Sciatic nerve (tissue), 2 donors: ENCODE results near the gene ARHGAP19. TPM values are rescaled to one million over a fixed set of nuclear protein-coding genes. Genes with fewer than 3 reads are reported as not detected.
A peak's percentile ranks its signal among the peaks of the same experiment; 100 is the strongest.

ENCODE experiments used
- ATAC-seq: fragments of 200-7000 bp; cut with Tn5 transposase; one replicate; pipeline ENCODE4 v1.9.1; 2020; ENCODE audit warnings: mild to moderate bottlenecking, moderate library complexity
- DNase-seq: peaks from one replicate; pipeline ENCODE4 v3.0.0-alpha.2; 2020; ENCODE audit warnings: low spot score
- intact Hi-C: fragments of 100-400 bp; cut with DNase I; formaldehyde crosslinking; loops from one replicate; pipeline ENCODE4 v1.14.2; 2022
- total RNA-seq: library from RNA; stranded (reverse); fragmentation: NEBNext Ultra II Directional; extraction: Animal tissue kit (Norgen Biotek cat#: 25700); gene quantifications from one replicate; pipeline ENCODE4 v1.2.1, GENCODE V29; 2021
- donor health status: DM: no; HTN: no; CAD: no.
- donor health status: DM: no; HTN: no; CAD: no.

The ARHGAP19 gene
- total RNA-seq, 1 donor from 2014 or later = 138 TPM

GRCh38 chr10:97254694-97255093, 37.7 kb downstream of the ARHGAP19 start:
- DNase-seq = no peak

GRCh38 chr10:97250952-97251351, 41.5 kb downstream of the ARHGAP19 start:
- intact Hi-C loops = no loop called here
- DNase-seq (no peak), ATAC-seq (no peak)

More at GRCh38 chr10:97254694-97255093, 37.7 kb downstream of the ARHGAP19 start:
- intact Hi-C loops = no loop called here
- ATAC-seq = no peak

DNA sequence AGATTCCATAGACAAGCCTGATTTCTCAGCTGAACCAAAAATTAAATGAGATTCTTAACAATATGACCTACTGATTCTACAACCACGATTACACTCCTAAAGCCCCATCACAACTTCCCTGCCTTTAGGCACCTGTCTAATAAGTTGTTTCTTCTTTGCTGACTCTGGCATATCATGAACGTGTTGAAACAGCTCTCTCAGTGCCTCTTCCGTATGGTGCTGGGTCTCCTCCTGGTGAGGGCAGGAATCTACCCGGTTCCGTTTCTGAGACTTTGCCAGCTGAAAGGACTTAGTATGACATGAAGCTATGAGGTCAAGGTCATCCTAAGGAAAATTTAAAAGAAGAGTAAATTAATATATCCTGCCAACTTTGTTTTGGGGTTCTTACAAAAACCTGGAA, 48.6 kb downstream of the ARHGAP19 start:
- ATAC-seq = no peak
- no peak for DNase-seq
- intact Hi-C loops = no loop called here

DNA sequence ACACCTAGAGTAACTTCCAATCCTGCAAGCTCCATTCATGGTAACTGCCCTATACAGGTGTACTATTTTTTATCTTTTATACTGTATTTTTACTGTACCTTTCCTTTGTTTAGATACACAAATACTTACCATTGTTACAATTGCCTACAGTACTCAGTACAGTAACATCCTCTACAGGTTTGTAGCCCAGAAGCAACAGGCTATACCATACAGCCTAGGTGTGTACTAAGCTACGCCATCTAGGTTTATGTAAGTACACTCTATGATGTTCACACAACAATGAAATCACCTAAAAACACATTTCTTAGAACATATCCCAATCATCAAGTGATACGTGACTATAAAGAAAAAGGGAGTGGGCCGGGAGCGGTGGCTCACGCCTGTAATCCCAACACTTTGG, 53.6 kb downstream of the ARHGAP19 start:
- ATAC-seq = no peak
- intact Hi-C loops = no loop called here
- no peak for DNase-seq

GRCh38 chr10:97235353-97235752, 57.1 kb downstream of the ARHGAP19 start:
- intact Hi-C loops = no loop called here
- ATAC-seq = no peak
- DNase-seq = no peak

GRCh38 chr10:97234400-97234799, 58.0 kb downstream of the ARHGAP19 start:
- intact Hi-C loops = no loop called here

GRCh38 chr10:97230146-97230545, 62.3 kb downstream of the ARHGAP19 start:
- no peak for DNase-seq
- no peak for ATAC-seq
- intact Hi-C loops = no loop called here

More at GRCh38 chr10:97234400-97234799, 58.0 kb downstream of the ARHGAP19 start:
- ATAC-seq (no peak), DNase-seq (no peak)

DNA sequence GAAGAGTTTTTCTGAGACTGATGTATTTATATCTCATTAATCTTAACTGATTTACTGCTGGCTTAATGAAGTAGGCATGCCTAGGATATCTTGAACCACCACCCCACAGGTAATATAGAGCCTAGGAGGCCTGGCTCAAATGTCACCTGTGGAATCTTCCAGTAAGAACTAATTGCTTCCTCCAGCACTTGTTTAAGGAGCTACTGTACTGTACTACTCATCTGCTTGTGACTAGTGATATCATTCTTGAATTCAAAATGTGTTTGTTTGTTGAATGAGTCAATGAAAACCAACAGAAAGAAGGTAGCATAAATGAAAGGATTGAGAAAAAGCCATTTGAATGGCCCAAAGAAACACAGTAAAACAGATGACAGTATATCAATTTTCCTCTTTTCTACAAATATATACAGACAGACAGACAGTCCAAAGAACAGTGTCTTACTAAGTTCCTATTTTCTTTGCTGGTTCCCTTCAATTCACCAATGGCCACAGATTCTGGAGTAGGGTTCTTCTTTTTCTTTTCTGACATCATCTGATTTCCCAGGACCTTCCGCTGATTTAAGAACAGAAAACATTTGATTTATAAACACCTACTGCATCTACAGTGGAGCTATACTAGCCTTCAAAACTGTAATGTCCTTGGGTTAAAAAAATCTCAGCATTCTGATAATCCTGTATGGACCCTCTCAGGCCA, 63.0 kb downstream of the ARHGAP19 start:
- DNase-seq (no peak), ATAC-seq (no peak)
- intact Hi-C loops = no loop called here

DNA sequence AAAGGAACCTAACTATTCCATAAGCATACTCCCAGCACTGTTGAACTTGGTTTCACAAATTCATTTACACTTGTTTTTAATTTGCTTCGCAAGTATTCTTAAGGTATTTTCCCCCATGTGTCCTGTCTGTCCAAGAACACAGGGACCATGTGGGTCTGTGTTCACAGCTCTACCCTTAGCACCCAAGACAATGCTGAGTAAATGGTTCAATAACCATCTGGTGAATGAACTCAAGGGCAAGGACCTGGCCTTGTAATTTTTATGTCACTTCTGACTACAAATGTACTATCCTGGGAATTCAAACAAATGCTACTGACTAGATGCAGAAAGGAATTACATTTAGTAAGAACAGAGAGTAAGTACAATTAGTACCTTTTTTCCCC, 63.7 kb downstream of the ARHGAP19 start:
- intact Hi-C loops = no loop called here
- DNase-seq (no peak), ATAC-seq (no peak)

- no peak for ATAC-seq
- intact Hi-C loops = no loop called here
Measured at GRCh38 chr10:97228130-97228774, 64.2 kb downstream of the ARHGAP19 start.

DNA sequence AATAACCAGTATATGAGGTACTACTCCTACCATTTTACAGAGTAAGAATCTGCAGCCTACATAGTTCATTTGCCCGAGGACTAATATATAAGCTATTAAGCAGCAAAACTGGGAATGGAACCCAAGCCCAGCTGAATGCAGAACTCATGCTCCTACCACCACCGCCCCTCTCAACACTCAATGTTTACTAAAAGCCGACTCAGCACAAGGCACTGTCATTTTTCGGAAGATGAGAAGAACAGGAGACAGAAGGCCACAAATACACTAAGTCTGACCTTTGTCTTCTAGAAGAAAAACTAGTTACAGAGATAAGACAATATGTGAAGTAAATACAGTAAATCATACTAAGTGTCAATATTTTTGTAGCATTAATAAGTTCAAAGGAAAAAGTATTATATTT, 66.0 kb downstream of the ARHGAP19 start:
- intact Hi-C loops = no loop called here
- ATAC-seq = no peak
- DNase-seq = no peak

More at GRCh38 chr10:97228130-97228774, 64.2 kb downstream of the ARHGAP19 start:
- no peak for DNase-seq

DNA sequence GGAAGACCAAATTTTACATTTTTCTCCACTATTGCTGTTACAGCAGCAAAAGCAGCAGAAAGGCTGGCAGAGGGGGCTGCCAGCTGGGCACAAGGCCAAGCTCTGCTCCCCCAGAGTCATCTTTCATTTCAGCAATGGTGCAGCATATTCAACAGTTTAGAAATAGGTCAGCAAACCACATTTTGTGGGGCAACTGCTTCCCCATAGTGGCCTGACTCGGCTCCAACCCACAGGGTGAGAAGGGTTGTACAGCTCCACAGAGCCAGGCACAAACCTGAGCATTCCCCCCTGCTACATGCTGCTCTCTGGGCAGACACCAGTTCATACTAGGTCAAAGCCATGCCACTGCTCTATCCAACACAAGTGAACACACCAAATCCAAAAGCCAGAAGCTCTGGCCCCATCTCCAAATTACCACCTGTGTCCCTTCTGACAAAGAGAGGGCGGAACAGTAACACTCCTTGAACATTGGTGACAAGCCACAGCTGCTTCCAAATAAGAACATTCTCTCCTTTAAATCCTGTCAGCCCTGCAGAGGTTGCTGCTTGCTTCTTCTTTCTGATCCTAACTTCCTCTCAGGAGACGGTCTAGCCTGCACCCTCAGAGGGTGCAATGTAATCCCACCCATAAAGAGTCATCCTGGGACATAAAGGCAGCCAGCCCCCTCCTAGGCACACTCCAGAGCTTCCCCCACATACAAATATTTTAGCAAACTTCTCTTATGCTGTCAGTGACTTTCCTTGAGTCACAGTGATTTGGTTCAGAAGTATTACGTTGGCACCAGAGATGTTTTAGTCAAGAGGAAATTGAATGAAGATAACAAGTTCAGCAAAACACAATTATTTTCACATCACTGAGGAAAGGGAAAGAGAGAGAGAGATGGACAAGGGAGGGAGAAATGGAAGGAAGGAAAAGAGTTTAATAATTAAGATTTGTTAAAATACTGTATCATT, 67.7 kb downstream of the ARHGAP19 start:
- ATAC-seq = no peak
- intact Hi-C loops = no loop called here
- DNase-seq = peak; percentile 45

GRCh38 chr10:97222326-97222961, 70.0 kb downstream of the ARHGAP19 start:
- intact Hi-C loops = no loop called here
- ATAC-seq = no peak
- DNase-seq = peak; percentile 15

GRCh38 chr10:97220355-97220754, 72.1 kb downstream of the ARHGAP19 start:
- intact Hi-C loops = no loop called here

DNA sequence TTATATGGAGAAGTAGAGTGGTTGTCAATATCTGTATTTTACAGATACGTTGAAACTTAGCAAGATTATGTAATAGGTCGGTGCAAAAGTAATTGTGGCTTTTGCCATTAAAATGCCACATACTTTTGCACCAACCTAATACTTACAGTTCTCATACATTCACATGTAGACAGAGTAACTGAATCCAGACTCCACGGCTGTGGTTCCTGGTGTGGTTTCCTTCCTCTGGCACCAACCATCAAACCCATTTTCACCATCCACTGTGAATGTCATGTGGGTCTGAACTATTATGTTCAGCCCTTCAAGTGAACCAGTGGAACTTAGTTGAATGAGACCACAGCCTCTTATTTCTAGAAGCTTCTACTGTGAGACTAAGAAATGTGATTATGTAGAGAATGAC, 75.1 kb downstream of the ARHGAP19 start:
- intact Hi-C loops = no loop called here
- ATAC-seq = no peak
- no peak for DNase-seq

More at GRCh38 chr10:97220355-97220754, 72.1 kb downstream of the ARHGAP19 start:
- no peak for DNase-seq
- no peak for ATAC-seq

GRCh38 chr10:97215619-97216260, 76.7 kb downstream of the ARHGAP19 start:
- DNase-seq (peak; percentile 28), ATAC-seq (no peak)
- intact Hi-C loops = no loop called here

GRCh38 chr10:97213431-97213830, 79.0 kb downstream of the ARHGAP19 start:
- intact Hi-C loops = no loop called here
- DNase-seq (peak; percentile 49), ATAC-seq (no peak)

- intact Hi-C loops = no loop called here
- no peak for ATAC-seq
- DNase-seq = peak; percentile 49
Measured at GRCh38 chr10:97211229-97211628, 81.2 kb downstream of the ARHGAP19 start.

GRCh38 chr10:97210543-97210960, 81.9 kb downstream of the ARHGAP19 start:
- DNase-seq (peak; percentile 81), ATAC-seq (peak; percentile 66)
- intact Hi-C loops = no loop called here
